ENCODE results near the gene FAM9C. TPM values are rescaled to one million over a fixed set of nuclear protein-coding genes. Genes with fewer than 3 reads are reported as not detected.

The FAM9C gene
- total RNA-seq, 1 donor from 2014 or later: 0.16 TPM

DNA sequence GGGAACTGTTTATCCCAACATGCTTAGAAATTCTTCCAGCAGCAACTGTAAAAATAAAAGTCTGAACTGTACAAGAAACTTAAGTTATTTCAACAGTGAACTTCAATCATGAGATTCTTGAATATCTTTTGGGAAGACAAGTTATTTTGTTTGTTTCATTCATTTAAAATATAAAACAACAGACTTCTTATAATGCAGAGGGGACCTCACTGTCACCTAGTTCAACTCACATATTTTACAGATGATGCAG, 14.9 kb downstream of the FAM9C start:
- Histone ChIP-seq H3K9me3 (ENCODE audit: insufficient read depth, low read depth, low read length) (no peaks in the 10 kb centered on the region), H3K27ac (ENCODE audit: low read depth, low read length) (peak overlapping the region; percentile 56), H3K9ac (ENCODE audit: low read length) (peak overlapping the region; percentile 59), H3K4me2 (ENCODE audit: low read length) (peak overlapping the region; percentile 74), H3K36me3 (ENCODE audit: insufficient read depth, low read length) (no peaks in the 10 kb centered on the region), H3K4me1 (ENCODE audit: insufficient read depth, low read length) (peaks cover 17% of the 10 kb centered on the region), H2AFZ (ENCODE audit: low read depth, low read length) (peak overlapping the region; percentile 24), H3K79me2 (ENCODE audit: insufficient read depth, low read length) (no peaks in the 10 kb centered on the region), H4K20me1 (ENCODE audit: insufficient read depth, low read length) (no peaks in the 10 kb centered on the region), H3K4me3 (ENCODE audit: insufficient read depth, low read depth, low read length) (no peak overlapping the region), H3K27me3 (ENCODE audit: insufficient read depth, low read length) (no peaks in the 10 kb centered on the region)
- H3K4me3 Mint-ChIP-seq (ENCODE audit: unreplicated experiment): no peak overlapping the region
- peaks cover 25% of the 10 kb centered on the region for H3K4me1 Mint-ChIP-seq (ENCODE audit: low read depth, unreplicated experiment)
- no peaks in the 10 kb centered on the region for H3K9me3 Mint-ChIP-seq (ENCODE audit: unreplicated experiment)
- no peak for DNase-seq (ENCODE audit: low read depth)
- peak; percentile 20 for FAIRE-seq
- H3K27ac Mint-ChIP-seq (ENCODE audit: unreplicated experiment): peak overlapping the region; percentile 99
- no peaks in the 10 kb centered on the region for H3K36me3 Mint-ChIP-seq (ENCODE audit: low read depth, unreplicated experiment)
- no peaks in the 10 kb centered on the region for H3K27me3 Mint-ChIP-seq (ENCODE audit: low read depth, unreplicated experiment)
- TF ChIP-seq, protein P1, sequence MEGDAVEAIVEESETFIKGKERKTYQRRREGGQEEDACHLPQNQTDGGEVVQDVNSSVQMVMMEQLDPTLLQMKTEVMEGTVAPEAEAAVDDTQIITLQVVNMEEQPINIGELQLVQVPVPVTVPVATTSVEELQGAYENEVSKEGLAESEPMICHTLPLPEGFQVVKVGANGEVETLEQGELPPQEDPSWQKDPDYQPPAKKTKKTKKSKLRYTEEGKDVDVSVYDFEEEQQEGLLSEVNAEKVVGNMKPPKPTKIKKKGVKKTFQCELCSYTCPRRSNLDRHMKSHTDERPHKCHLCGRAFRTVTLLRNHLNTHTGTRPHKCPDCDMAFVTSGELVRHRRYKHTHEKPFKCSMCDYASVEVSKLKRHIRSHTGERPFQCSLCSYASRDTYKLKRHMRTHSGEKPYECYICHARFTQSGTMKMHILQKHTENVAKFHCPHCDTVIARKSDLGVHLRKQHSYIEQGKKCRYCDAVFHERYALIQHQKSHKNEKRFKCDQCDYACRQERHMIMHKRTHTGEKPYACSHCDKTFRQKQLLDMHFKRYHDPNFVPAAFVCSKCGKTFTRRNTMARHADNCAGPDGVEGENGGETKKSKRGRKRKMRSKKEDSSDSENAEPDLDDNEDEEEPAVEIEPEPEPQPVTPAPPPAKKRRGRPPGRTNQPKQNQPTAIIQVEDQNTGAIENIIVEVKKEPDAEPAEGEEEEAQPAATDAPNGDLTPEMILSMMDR (IDR thresholded peaks at IDR 0.05; ENCODE audit: insufficient read depth, low read depth, low read length): no peak
- no peak for TF ChIP-seq EZH2 (IDR thresholded peaks at IDR 0.05; ENCODE audit: insufficient read depth, low read length)

DNA sequence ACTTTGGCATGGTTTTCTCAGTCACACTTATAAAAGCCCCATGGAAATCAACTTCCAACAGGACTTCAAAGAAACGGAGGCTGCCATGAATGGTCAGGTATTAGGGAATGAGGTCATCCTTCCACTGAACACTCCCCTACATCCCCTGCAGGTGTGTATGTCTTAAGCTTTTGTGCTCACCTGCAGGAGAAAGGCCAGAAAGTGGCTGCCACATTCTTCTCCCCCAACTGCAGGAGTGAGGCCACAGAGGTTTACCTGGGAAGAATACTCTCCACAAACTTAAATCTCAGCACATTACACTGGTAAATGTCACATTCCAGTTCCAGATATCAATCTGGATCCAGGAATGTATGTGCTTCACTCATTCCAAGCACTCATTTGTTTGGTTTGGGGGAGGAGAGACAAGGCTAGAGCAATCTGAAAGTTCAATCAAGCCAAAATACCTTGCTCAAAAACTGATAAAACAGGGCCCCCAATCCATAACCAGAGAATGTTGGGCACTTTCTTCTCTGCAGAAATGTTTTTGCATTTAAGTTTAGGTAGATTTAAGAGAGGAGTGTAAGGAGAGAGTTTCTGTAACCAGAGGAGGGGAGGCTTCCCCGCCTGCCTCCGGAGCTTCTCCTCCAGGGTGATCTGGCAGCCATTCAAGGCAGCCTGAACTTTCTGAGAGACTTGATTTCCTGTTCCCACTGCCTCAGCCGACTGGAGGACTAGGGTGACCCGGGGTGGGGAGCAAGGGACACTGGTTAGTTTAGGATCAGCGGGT, 15.4 kb downstream of the FAM9C start:
- H3K27me3 Mint-ChIP-seq (ENCODE audit: low read depth, unreplicated experiment): no peaks in the 10 kb centered on the region
- peak overlapping the region; percentile 24 for H2AFZ ChIP-seq (ENCODE audit: low read depth, low read length)
- no peaks in the 10 kb centered on the region for H3K36me3 ChIP-seq (ENCODE audit: insufficient read depth, low read length)
- H4K20me1 ChIP-seq (ENCODE audit: insufficient read depth, low read length): no peaks in the 10 kb centered on the region
- peak overlapping the region; percentile 74 for H3K4me2 ChIP-seq (ENCODE audit: low read length)
- no peaks in the 10 kb centered on the region for H3K27me3 ChIP-seq (ENCODE audit: insufficient read depth, low read length)
- peak overlapping the region; percentile 59 for H3K9ac ChIP-seq (ENCODE audit: low read length)
- H3K4me3 ChIP-seq (ENCODE audit: insufficient read depth, low read depth, low read length): peak overlapping the region; percentile 19
- H3K36me3 Mint-ChIP-seq (ENCODE audit: low read depth, unreplicated experiment): no peaks in the 10 kb centered on the region
- peaks cover 17% of the 10 kb centered on the region for H3K4me1 ChIP-seq (ENCODE audit: insufficient read depth, low read length)
- H3K79me2 ChIP-seq (ENCODE audit: insufficient read depth, low read length): no peaks in the 10 kb centered on the region
- peak overlapping the region; percentile 56 for H3K27ac ChIP-seq (ENCODE audit: low read depth, low read length)
- DNase-seq (ENCODE audit: low read depth) (no peak), FAIRE-seq (peak; percentile 95)
- TF ChIP-seq, protein P1 (IDR thresholded peaks at IDR 0.05; ENCODE audit: insufficient read depth, low read depth, low read length): no peak
- no peak for TF ChIP-seq EZH2 (IDR thresholded peaks at IDR 0.05; ENCODE audit: insufficient read depth, low read length)
- H3K4me3 Mint-ChIP-seq (ENCODE audit: unreplicated experiment): peak overlapping the region; percentile 14
- peaks cover 25% of the 10 kb centered on the region for H3K4me1 Mint-ChIP-seq (ENCODE audit: low read depth, unreplicated experiment)
- H3K9me3 ChIP-seq (ENCODE audit: insufficient read depth, low read depth, low read length): no peaks in the 10 kb centered on the region
- peak overlapping the region; percentile 99 for H3K27ac Mint-ChIP-seq (ENCODE audit: unreplicated experiment)
- H3K9me3 Mint-ChIP-seq (ENCODE audit: unreplicated experiment): no peaks in the 10 kb centered on the region

Data from astrocyte (in vitro differentiated cells and primary cell).